Left lung (tissue), 10 donors: ENCODE measurements around the gene IPO9. TPM values are rescaled to one million over a fixed set of nuclear protein-coding genes. Genes with fewer than 3 reads are reported as not detected.
A peak's percentile ranks its signal among the peaks of the same experiment; 100 is the strongest.

Experiments
- ATAC-seq: fragments of 200-7000 bp; cut with Tn5 transposase; one replicate; pipeline ENCODE4 v1.9.1; 2020; ENCODE audit warnings: moderate library complexity
- DNase-seq, 4 donors: peaks; one replicate each; pipeline ENCODE4 v3.0.0-alpha.2; 2013 to 2020
- H3K27ac ChIP-seq, 2 donors: fragments of 200-600 bp; sonication (generic) in 1 of 2; one replicate each; pipeline versions ENCODE4 v1.5.0 to v1.8.0; 2020 to 2021
- H3K27me3 ChIP-seq, 2 donors: fragments of 200-600 bp; sonication (generic) in 1 of 2; one replicate each; pipeline versions ENCODE4 v1.5.0 to v1.8.0; 2020 to 2021
- H3K36me3 ChIP-seq, 2 donors: fragments of 200-600 bp; sonication (generic) in 1 of 2; one replicate each; pipeline versions ENCODE4 v1.5.0 to v1.8.0; 2020 to 2021
- H3K4me1 ChIP-seq, 2 donors: fragments of 200-600 bp; one replicate each; pipeline ENCODE4 v1.8.0; 2021
- H3K4me3 ChIP-seq, 2 donors: fragments of 200-600 bp; sonication (generic) in 1 of 2; one replicate each; pipeline versions ENCODE4 v1.5.0 to v1.8.0; 2020 to 2021; ENCODE audit warnings: mild to moderate bottlenecking in 1 of 2
- H3K9me3 ChIP-seq, 2 donors: fragments of 200-600 bp; sonication (generic) in 1 of 2; one replicate each; pipeline versions ENCODE4 v1.5.0 to v1.8.0; 2020 to 2021
- CTCF ChIP-seq, 2 donors: fragments of 200-600 bp; sonication (generic) in 1 of 2; IDR thresholded peaks; one replicate each; pipeline versions ENCODE4 v1.5.0 to v1.8.0; 2021; ENCODE audit warnings: antibody characterized with exemption in 2 of 2
- intact Hi-C, 2 donors: fragments of 100-400 bp; cut with DNase I; formaldehyde crosslinking; loops; one replicate each; pipeline versions ENCODE4 v1.11.2 to v1.14.2; 2022
- polyA plus RNA-seq, 6 donors: library from polyadenylated mRNA; unstranded; fragments of 120-200 nt; gene quantifications; one replicate each; pipeline ENCODE4 v1.2.1, GENCODE V29; 2013; ENCODE audit not compliant: insufficient read length in 6 of 6
- total RNA-seq, 2 donors: library from RNA; stranded (reverse); fragmentation: NEBNext Ultra II Directional; extraction: Animal tissue kit (Norgen Biotek cat#: 25700); gene quantifications; one replicate each; pipeline ENCODE4 v1.2.1, GENCODE V29; 2021
- donor health status: DM: no; HTN: yes; CAD: no.
- donor health status: DM: no; HTN: no; CAD: no.

The IPO9 gene
- total and polyA plus RNA-seq, 8 donors = 49.3 to 94.0 (median 84.4) TPM

DNA sequence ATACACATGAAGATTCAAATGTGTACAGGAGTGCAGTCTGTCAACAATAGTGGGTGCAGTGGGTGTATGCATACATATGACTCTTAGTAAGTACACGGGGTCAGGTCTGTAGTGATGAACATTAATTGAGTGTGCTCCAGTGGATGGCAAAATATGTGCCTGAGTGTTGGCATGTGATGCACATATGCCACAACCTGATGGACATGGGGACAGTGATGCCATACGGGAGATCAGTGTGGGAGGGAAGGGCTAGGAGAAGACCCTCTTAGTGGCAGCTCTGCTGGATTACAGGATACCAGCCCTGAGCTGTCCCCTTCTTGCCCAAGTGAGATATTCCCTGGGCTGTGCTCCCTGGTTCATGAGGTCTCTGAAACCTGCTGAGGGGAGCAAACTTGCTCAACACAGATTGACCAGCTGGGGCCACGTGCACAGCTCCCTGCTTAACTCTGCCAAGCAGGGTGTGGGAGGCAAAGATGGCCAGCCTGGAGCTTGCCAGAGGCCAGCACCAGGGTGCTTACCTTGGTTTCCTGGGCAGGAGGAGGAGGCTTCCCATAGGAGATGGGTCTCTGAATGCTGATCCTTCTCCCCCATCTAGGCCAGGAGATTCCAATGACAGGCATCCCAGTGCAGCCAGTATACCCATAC, 62.0 kb downstream of the IPO9 start:
- TF ChIP-seq CTCF (IDR thresholded peaks at IDR 0.05) = no peak
- Histone ChIP-seq H3K9me3 (no peaks in the 10 kb centered on the region), H3K36me3 (no peaks in the 10 kb centered on the region), H3K4me1 (peaks cover 15 to 18% of the 10 kb centered on the region in 2 donors), H3K27ac (no peak overlapping the region), H3K4me3 (no peak overlapping the region), H3K27me3 (peaks cover 0 to 46% of the 10 kb centered on the region in 2 donors)
- no peak for DNase-seq
- intact Hi-C loops = no loop called here
- no peak for ATAC-seq

- Histone ChIP-seq H3K36me3 (no peaks in the 10 kb centered on the region), H3K4me3 (no peak overlapping the region), H3K9me3 (no peaks in the 10 kb centered on the region), H3K27ac (no peak overlapping the region), H3K4me1 (peaks cover 18 to 21% of the 10 kb centered on the region in 2 donors), H3K27me3 (peaks cover 0 to 41% of the 10 kb centered on the region in 2 donors)
- DNase-seq (no peak), ATAC-seq (no peak)
- no peak for TF ChIP-seq CTCF (IDR thresholded peaks at IDR 0.05)
- intact Hi-C loops = no loop called here
These were observed 62.6 kb downstream of the IPO9 start for GRCh38 chr1:201891451-201892045.

- DNase-seq = no peak
- H3K9me3 ChIP-seq = no peaks in the 10 kb centered on the region
- peaks cover 18 to 21% of the 10 kb centered on the region in 2 donors for H3K4me1 ChIP-seq
- no peak for ATAC-seq
- peaks cover 0 to 35% of the 10 kb centered on the region in 2 donors for H3K27me3 ChIP-seq
- TF ChIP-seq CTCF (IDR thresholded peaks at IDR 0.05) = no peak
- H3K27ac ChIP-seq = no peak overlapping the region
- intact Hi-C loops = no loop called here
- no peaks in the 10 kb centered on the region for H3K36me3 ChIP-seq
- H3K4me3 ChIP-seq = no peak overlapping the region
These were observed 63.3 kb downstream of the IPO9 start for GRCh38 chr1:201892211-201892610.

DNA sequence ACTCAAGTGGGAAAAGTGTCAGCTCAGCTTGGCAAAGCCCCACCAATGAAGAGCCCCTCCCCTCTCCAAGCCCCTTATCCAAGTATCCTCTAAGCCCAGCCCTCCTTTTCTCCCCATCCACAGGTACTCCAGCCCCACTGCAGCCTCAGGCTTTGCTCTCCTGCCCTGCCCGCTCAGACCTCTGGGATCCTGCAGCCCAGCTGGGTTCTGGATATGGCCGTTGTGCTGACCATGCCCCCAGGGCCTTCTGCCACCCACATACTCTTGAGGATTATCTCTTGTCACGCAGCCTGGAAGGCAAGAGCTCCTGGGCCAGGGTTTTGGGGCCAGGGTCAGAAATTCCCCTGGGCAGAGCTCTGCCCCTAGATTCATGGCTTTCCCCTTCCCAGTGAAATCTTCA, 64.5 kb downstream of the IPO9 start:
- Histone ChIP-seq H3K36me3 (no peaks in the 10 kb centered on the region), H3K9me3 (no peaks in the 10 kb centered on the region), H3K4me3 (no peak overlapping the region), H3K27ac (no peak overlapping the region), H3K27me3 (peaks cover 0 to 22% of the 10 kb centered on the region in 2 donors), H3K4me1 (peaks cover 13 to 16% of the 10 kb centered on the region in 2 donors)
- DNase-seq (peak in 1 of 4 donors; percentile 53), ATAC-seq (no peak)
- TF ChIP-seq CTCF (IDR thresholded peaks at IDR 0.05) = no peak
- intact Hi-C loops = no loop called here

DNA sequence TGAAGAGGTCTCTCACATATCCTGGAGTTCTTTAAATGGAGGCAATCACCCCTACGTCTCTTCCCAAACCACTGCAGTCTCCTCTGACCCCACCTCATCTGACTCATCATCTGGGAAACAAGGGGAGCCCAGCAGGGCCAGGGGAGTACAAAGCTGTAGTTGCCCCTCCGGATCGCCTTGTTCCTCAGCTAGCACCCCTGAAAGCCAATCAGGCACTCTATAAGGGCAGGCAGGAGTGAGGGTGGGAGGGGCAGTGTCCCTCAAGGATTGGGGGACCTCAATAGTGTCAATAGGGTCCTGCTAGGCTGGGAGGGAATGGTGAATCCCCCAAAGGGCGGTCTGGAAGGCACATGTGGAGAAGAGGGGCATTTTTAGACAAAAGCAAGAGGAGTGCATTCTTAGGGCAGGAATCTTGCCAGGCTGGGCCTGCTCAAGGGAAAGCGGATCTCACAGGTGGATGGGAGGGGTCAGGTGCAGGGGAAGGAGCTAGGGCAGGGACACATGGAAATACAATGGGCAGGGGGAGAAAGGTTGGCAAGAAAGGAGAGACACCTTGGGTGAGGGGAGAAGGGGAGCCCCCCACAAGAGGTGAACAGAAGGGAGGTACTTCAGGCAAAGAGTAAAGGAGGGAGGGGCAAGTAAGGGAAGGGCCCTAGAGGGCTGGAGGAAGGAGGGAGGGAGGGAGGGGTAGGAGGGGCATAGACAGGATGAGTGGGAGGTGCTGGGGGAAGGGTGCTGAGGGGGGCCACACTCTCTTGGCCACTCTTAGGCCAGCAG, 65.6 kb downstream of the IPO9 start:
- Histone ChIP-seq H3K4me3 (no peak overlapping the region), H3K27me3 (peaks cover 0 to 11% of the 10 kb centered on the region in 2 donors), H3K9me3 (no peaks in the 10 kb centered on the region), H3K4me1 (peaks cover 7% of the 10 kb centered on the region in 2 donors), H3K27ac (no peak overlapping the region), H3K36me3 (no peaks in the 10 kb centered on the region)
- intact Hi-C loops = loop anchor here in 1 of 2 donors (2.0 kb wide), 1 partner anchor 78 kb away; no protein-coding TSS in a partner anchor
- DNase-seq = no peak
- ATAC-seq = no peak
- no peak for TF ChIP-seq CTCF (IDR thresholded peaks at IDR 0.05)
